HEK293T (cell line): ENCODE measurements around the gene SMG6.

Experiments used
- CTCF ChIA-PET: fragments of 350-600 bp; formaldehyde crosslinking; extraction: SDS; loops from one replicate; lab custom pipeline; 2021; ENCODE audit warnings: antibody characterized with exemption, inconsistent platforms; lab: Yijun Ruan, JAX
- POLR2A ChIA-PET: fragments of 350-600 bp; formaldehyde crosslinking; extraction: SDS; loops from one replicate; lab custom pipeline; 2020; ENCODE audit warnings: antibody characterized with exemption, inconsistent platforms; lab: Yijun Ruan, JAX
- DNase-seq: peaks from one replicate; pipeline ENCODE4 v3.0.0; 2012; ENCODE audit warnings: mixed read lengths; ENCODE audit errors: extremely low spot score
- ARNT ChIP-seq: fragments of 450-650 bp; IDR thresholded peaks from 2 replicates; pipeline ENCODE4 v1.6.1; 2017; ENCODE audit warnings: mild to moderate bottlenecking
- BHLHE40 ChIP-seq: fragments of 450-650 bp; IDR thresholded peaks from 2 replicates; pipeline ENCODE4 v1.6.1; 2016; ENCODE audit warnings: mild to moderate bottlenecking, moderate library complexity, borderline replicate concordance
- CTBP1 ChIP-seq: fragments of 450-650 bp; IDR thresholded peaks from 2 replicates; pipeline ENCODE4 v1.6.1; 2016; ENCODE audit warnings: borderline replicate concordance
- ELF4 ChIP-seq: fragments of 450-650 bp; IDR thresholded peaks from 2 replicates; pipeline ENCODE4 v1.6.1; 2017; ENCODE audit warnings: antibody characterized with exemption
- FOXA1 ChIP-seq: fragments of 450-650 bp; IDR thresholded peaks from 2 replicates; pipeline ENCODE4 v1.6.1; 2016; ENCODE audit warnings: mild to moderate bottlenecking
- FOXK2 ChIP-seq: fragments of 450-650 bp; IDR thresholded peaks from 2 replicates; pipeline ENCODE4 v1.6.1; 2016; ENCODE audit warnings: mild to moderate bottlenecking
- FOXM1 ChIP-seq: fragments of 450-650 bp; IDR thresholded peaks from 2 replicates; pipeline ENCODE4 v1.6.1; 2017; ENCODE audit warnings: mild to moderate bottlenecking, borderline replicate concordance
- HDGF ChIP-seq: fragments of 450-650 bp; IDR thresholded peaks from 2 replicates; pipeline ENCODE4 v1.6.1; 2017; ENCODE audit warnings: antibody characterized with exemption, borderline replicate concordance
- L3MBTL2 ChIP-seq: fragments of 450-650 bp; conservative IDR thresholded peaks from 2 replicates; pipeline ENCODE4 v1.6.1; 2016; ENCODE audit warnings: mild to moderate bottlenecking
- LEF1 ChIP-seq: fragments of 450-650 bp; IDR thresholded peaks from 2 replicates; pipeline ENCODE4 v1.6.1; 2017; ENCODE audit warnings: mild to moderate bottlenecking, borderline replicate concordance
- NFRKB ChIP-seq: fragments of 450-650 bp; IDR thresholded peaks from 2 replicates; pipeline ENCODE4 v1.6.1; 2016; ENCODE audit warnings: mild to moderate bottlenecking, moderate library complexity
- PKNOX1 ChIP-seq: fragments of 450-650 bp; IDR thresholded peaks from 2 replicates; pipeline ENCODE4 v1.6.1; 2016
- SP1 ChIP-seq: fragments of 450-650 bp; IDR thresholded peaks from 2 replicates; pipeline ENCODE4 v1.6.1; 2017
- SUZ12 ChIP-seq: fragments of 450-650 bp; IDR thresholded peaks from 2 replicates; pipeline ENCODE4 v1.6.1; 2016; ENCODE audit warnings: mild to moderate bottlenecking
- TARDBP ChIP-seq: fragments of 450-650 bp; IDR thresholded peaks from 2 replicates; pipeline ENCODE4 v1.6.1; 2016
- ZNF384 ChIP-seq: fragments of 450-650 bp; IDR thresholded peaks from 2 replicates; pipeline ENCODE4 v1.6.1; 2016

Gene SMG6

GRCh38 chr17:2067608-2068024, 236.0 kb downstream of the SMG6 start:
- ChIA-PET CTCF (no interaction called here), POLR2A (no interaction called here)
- DNase-seq, result no peak
- no peak for TF ChIP-seq BHLHE40
- TF ChIP-seq CTBP1, result no peak
- no peak for TF ChIP-seq FOXM1
- TF ChIP-seq ZNF384, result no peak
- no peak for TF ChIP-seq LEF1
- TF ChIP-seq TARDBP, result no peak
- TF ChIP-seq SP1, result no peak
- no peak for TF ChIP-seq ELF4
- TF ChIP-seq FOXK2, result no peak
- TF ChIP-seq L3MBTL2, result no peak
- no peak for TF ChIP-seq SUZ12
- no peak for TF ChIP-seq HDGF
- no peak for TF ChIP-seq FOXA1
- TF ChIP-seq ARNT, result no peak

GRCh38 chr17:2067048-2067561, 236.5 kb downstream of the SMG6 start:
- TF ChIP-seq FOXK2 (no peak), FOXM1 (no peak), SUZ12 (no peak), SP1 (no peak), HDGF (no peak), FOXA1 (no peak), L3MBTL2 (no peak), ZNF384 (no peak), LEF1 (no peak), ELF4 (no peak), PKNOX1 (no peak), TARDBP (no peak), BHLHE40 (no peak), CTBP1 (no peak), NFRKB (no peak), ARNT (no peak)
- DNase-seq, result no peak
- ChIA-PET POLR2A (no interaction called here), CTCF (interaction anchor here (0.5 to 0.6 kb wide), 2 partner anchors 178 to 268 kb away, joined by 3 read pairs; no protein-coding TSS in a partner anchor)

GRCh38 chr17:2065949-2066400, 237.6 kb downstream of the SMG6 start:
- TF ChIP-seq SUZ12 (no peak), TARDBP (no peak), LEF1 (no peak), ELF4 (no peak), ARNT (no peak), FOXK2 (no peak), SP1 (no peak), FOXA1 (no peak), PKNOX1 (no peak), FOXM1 (no peak), CTBP1 (no peak), HDGF (no peak), NFRKB (no peak)
- CTCF ChIA-PET, result interaction anchor here (1.0 kb wide), 1 partner anchor 11 kb away, joined by 3 read pairs; the partner anchor contains the start of gene HIC1

GRCh38 chr17:2064980-2065785, 238.4 kb downstream of the SMG6 start:
- peak; percentile 73 for DNase-seq
- TF ChIP-seq ELF4 (no peak), CTBP1 (no peak), TARDBP (no peak), PKNOX1 (no peak), BHLHE40 (no peak), SP1 (no peak), ZNF384 (no peak), SUZ12 (no peak), HDGF (no peak), FOXM1 (no peak), FOXK2 (no peak), FOXA1 (no peak), ARNT (no peak), L3MBTL2 (no peak), LEF1 (no peak)
- CTCF ChIA-PET, result interaction anchor here (0.6 to 1.0 kb wide), 4 partner anchors 11 to 80 kb away, joined by 3 to 4 read pairs (median 4); partner anchors contain the start of gene HIC1
- POLR2A ChIA-PET, result no interaction called here

More at GRCh38 chr17:2065949-2066400, 237.6 kb downstream of the SMG6 start:
- POLR2A ChIA-PET, result no interaction called here
- DNase-seq, result no peak

GRCh38 chr17:2064520-2064971, 239.0 kb downstream of the SMG6 start:
- ChIA-PET POLR2A (no interaction called here), CTCF (interaction anchor here (0.9 to 1.0 kb wide), 3 partner anchors 10 to 81 kb away, joined by 3 to 4 read pairs (median 4); partner anchors contain the start of gene HIC1)
- no peak for DNase-seq
- TF ChIP-seq TARDBP (no peak), PKNOX1 (no peak), SP1 (no peak), FOXK2 (no peak), ZNF384 (no peak), LEF1 (no peak), BHLHE40 (no peak), SUZ12 (no peak), CTBP1 (no peak), L3MBTL2 (no peak), FOXM1 (no peak), ARNT (no peak), FOXA1 (no peak), NFRKB (no peak), HDGF (no peak), ELF4 (no peak)
